PC-3 (cell line): ENCODE measurements around the gene MME. TPM values are rescaled to one million over a fixed set of nuclear protein-coding genes. Genes with fewer than 3 reads are reported as not detected.
"Not testable (repeated sequence)": the region's sequence is repeated elsewhere in the genome, so short reads cannot be mapped to it uniquely, and the experiment has no call there.

Experiments
- ATAC-seq: fragments of 200-7000 bp; cut with Tn5 transposase; 2 replicates; pipeline ENCODE4 v1.9.1; 2020; ENCODE audit warnings: mild to moderate bottlenecking, moderate library complexity
- BruUV-seq: library from RNA; stranded (reverse); fragments of 400-500 nt; replicated peaks from 2 replicates; lab custom pipeline; 2021; lab: Mats Ljungman, UMichigan
- CTCF ChIA-PET: fragments of 300-600 bp; sonication (Branson Sonifier 250); formaldehyde crosslinking; loops from one replicate; lab custom pipeline; 2022; ENCODE audit warnings: antibody characterized with exemption; lab: Charles Lee
- POLR2A ChIA-PET: fragments of 300-600 bp; sonication (Branson Sonifier 250); formaldehyde crosslinking; loops from one replicate; lab custom pipeline; 2022; ENCODE audit warnings: antibody characterized with exemption; ENCODE audit not compliant: unreplicated experiment; lab: Charles Lee
- DNase-seq: peaks from one replicate; pipeline ENCODE4 v3.0.0-alpha.2; 2015
- H2AFZ ChIP-seq: fragments of 300-600 bp; sonication (generic); 2 replicates; pipeline ENCODE4 v1.6.0; 2016; ENCODE audit warnings: antibody characterized with exemption, low read length
- H3F3A ChIP-seq: fragments of 300-600 bp; sonication (generic); one replicate; pipeline ENCODE4 v1.6.0; 2017; ENCODE audit warnings: antibody characterized with exemption, low read length, control low read depth, mild to moderate bottlenecking; ENCODE audit not compliant: unreplicated experiment
- H3K27ac ChIP-seq: fragments of 300-600 bp; sonication (generic); 2 replicates; pipeline ENCODE4 v1.5.1; 2016; ENCODE audit warnings: mild to moderate bottlenecking, low read length
- H3K27me3 ChIP-seq: fragments of 300-600 bp; sonication (generic); 2 replicates; pipeline ENCODE4 v1.6.1; 2016; ENCODE audit warnings: low read length, mixed read lengths
- H3K36me3 ChIP-seq: fragments of 300-600 bp; sonication (generic); 2 replicates; pipeline ENCODE4 v1.6.1; 2016; ENCODE audit warnings: low read depth, mixed run types, low read length, mixed read lengths
- H3K4me1 ChIP-seq: fragments of 300-600 bp; sonication (generic); 2 replicates; pipeline ENCODE4 v1.5.1; 2016; ENCODE audit warnings: low read length; ENCODE audit not compliant: insufficient read depth
- H3K4me2 ChIP-seq: fragments of 300-600 bp; sonication (generic); 2 replicates; pipeline ENCODE4 v1.6.0; 2016; ENCODE audit warnings: low read length
- H3K4me3 ChIP-seq: fragments of 300-600 bp; sonication (generic); 2 replicates; pipeline ENCODE4 v1.5.1; 2016; ENCODE audit warnings: mild to moderate bottlenecking, low read length, mixed read lengths
- H3K79me2 ChIP-seq: fragments of 300-600 bp; sonication (generic); 2 replicates; pipeline ENCODE4 v1.6.1; 2017; ENCODE audit warnings: low read length, mixed read lengths
- H3K9ac ChIP-seq: fragments of 300-600 bp; sonication (generic); 2 replicates; pipeline ENCODE4 v1.6.0; 2016; ENCODE audit warnings: mild to moderate bottlenecking, low read length
- H3K9me2 ChIP-seq: fragments of 300-600 bp; sonication (generic); replicated peaks from 2 replicates; pipeline ENCODE4 v1.6.1; 2016; ENCODE audit warnings: mixed run types, low read length, mixed read lengths
- H3K9me3 ChIP-seq: fragments of 300-600 bp; sonication (generic); 2 replicates; pipeline ENCODE4 v1.6.1; 2016; ENCODE audit warnings: low read length, mixed read lengths
- H4K20me1 ChIP-seq: fragments of 300-600 bp; sonication (generic); 2 replicates; pipeline ENCODE4 v1.6.1; 2016; ENCODE audit warnings: low read length, mixed read lengths
- EZH2 ChIP-seq: fragments of 300-600 bp; sonication (generic); IDR thresholded peaks from one replicate; pipeline ENCODE4 v1.6.1; 2017; ENCODE audit warnings: antibody characterized with exemption, mild to moderate bottlenecking, low read length; ENCODE audit not compliant: unreplicated experiment
- EZH2phosphoT487 ChIP-seq: fragments of 300-600 bp; sonication (generic); IDR thresholded peaks from 2 replicates; pipeline ENCODE4 v1.6.1; 2018; ENCODE audit warnings: mild to moderate bottlenecking, antibody characterized with exemption, low read length, borderline replicate concordance
- intact Hi-C: fragments of 100-400 bp; cut with micrococcal nuclease; formaldehyde crosslinking; loops from 2 replicates; pipeline ENCODE4 v1.9.0; 2023
- total RNA-seq: library from RNA; depleted of rRNA; stranded (reverse); fragments of >200 nt; gene quantifications from 2 replicates; pipeline ENCODE4 v1.2.3, GENCODE V29; 2014
- TF ChIP-seq, protein P1 (sequence below): fragments of 300-600 bp; sonication (generic); conservative IDR thresholded peaks from 2 replicates; pipeline ENCODE4 v1.5.1; 2017; ENCODE audit warnings: antibody characterized with exemption, low read depth, mild to moderate bottlenecking, low read length

The MME gene
- total RNA-seq, 1 experiment from 2014 or later: 1.2 TPM

GRCh38 chr3:155129396-155129795 is 49.3 kb downstream of the MME start:
- Histone ChIP-seq H3K9ac (no peak overlapping the region), H3K27me3 (no peaks in the 10 kb centered on the region), H3K4me1 (no peaks in the 10 kb centered on the region), H3K9me3 (no peaks in the 10 kb centered on the region), H3F3A (no peaks in the 10 kb centered on the region), H4K20me1 (no peaks in the 10 kb centered on the region), H3K4me3 (no peak overlapping the region), H3K9me2 (no peaks in the 10 kb centered on the region), H3K27ac (no peak overlapping the region), H3K4me2 (no peak overlapping the region), H3K36me3 (no peaks in the 10 kb centered on the region), H2AFZ (no peak overlapping the region), H3K79me2 (no peaks in the 10 kb centered on the region)
- POLR2A ChIA-PET: no interaction called here
- no peak for ATAC-seq
- no TSS peak for BruUV-seq
- intact Hi-C loops: no loop called here
- no peak for DNase-seq
- TF ChIP-seq, protein P1, sequence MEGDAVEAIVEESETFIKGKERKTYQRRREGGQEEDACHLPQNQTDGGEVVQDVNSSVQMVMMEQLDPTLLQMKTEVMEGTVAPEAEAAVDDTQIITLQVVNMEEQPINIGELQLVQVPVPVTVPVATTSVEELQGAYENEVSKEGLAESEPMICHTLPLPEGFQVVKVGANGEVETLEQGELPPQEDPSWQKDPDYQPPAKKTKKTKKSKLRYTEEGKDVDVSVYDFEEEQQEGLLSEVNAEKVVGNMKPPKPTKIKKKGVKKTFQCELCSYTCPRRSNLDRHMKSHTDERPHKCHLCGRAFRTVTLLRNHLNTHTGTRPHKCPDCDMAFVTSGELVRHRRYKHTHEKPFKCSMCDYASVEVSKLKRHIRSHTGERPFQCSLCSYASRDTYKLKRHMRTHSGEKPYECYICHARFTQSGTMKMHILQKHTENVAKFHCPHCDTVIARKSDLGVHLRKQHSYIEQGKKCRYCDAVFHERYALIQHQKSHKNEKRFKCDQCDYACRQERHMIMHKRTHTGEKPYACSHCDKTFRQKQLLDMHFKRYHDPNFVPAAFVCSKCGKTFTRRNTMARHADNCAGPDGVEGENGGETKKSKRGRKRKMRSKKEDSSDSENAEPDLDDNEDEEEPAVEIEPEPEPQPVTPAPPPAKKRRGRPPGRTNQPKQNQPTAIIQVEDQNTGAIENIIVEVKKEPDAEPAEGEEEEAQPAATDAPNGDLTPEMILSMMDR: no peak
- TF ChIP-seq EZH2 (no peak), EZH2phosphoT487 (no peak)
- CTCF ChIA-PET: no interaction called here

DNA sequence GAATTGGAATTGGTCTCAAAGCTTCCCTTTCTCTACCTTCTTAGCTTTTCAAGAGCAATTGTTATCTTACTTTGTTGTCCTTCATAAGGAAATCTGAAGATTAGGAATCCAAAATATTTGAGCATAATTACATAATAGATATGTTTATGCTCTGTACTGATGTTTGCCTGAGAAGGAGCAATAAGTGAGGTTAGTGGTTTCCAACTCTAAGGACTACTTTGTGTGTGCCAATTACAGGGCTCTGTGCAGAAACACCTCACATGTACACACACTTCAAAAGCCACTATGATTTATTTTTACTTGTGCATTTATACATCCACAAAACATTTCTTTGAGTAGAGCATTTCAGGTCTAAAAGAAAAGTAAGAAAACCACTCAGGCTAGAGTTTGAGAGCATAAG is 49.9 kb downstream of the MME start:
- TF ChIP-seq, protein P1: no peak
- TF ChIP-seq EZH2: no peak
- Histone ChIP-seq H3K27me3 (no peaks in the 10 kb centered on the region), H3K9me3 (no peaks in the 10 kb centered on the region), H3K27ac (no peak overlapping the region), H3K4me1 (no peaks in the 10 kb centered on the region), H2AFZ (no peak overlapping the region), H3K36me3 (no peaks in the 10 kb centered on the region), H4K20me1 (no peaks in the 10 kb centered on the region), H3K9ac (no peak overlapping the region), H3F3A (no peaks in the 10 kb centered on the region), H3K4me2 (no peak overlapping the region), H3K4me3 (no peak overlapping the region), H3K79me2 (no peaks in the 10 kb centered on the region), H3K9me2 (no peaks in the 10 kb centered on the region)
- ATAC-seq: no peak
- no TSS peak for BruUV-seq
- ChIA-PET POLR2A (no interaction called here), CTCF (no interaction called here)
- intact Hi-C loops: no loop called here
- DNase-seq: no peak

DNA sequence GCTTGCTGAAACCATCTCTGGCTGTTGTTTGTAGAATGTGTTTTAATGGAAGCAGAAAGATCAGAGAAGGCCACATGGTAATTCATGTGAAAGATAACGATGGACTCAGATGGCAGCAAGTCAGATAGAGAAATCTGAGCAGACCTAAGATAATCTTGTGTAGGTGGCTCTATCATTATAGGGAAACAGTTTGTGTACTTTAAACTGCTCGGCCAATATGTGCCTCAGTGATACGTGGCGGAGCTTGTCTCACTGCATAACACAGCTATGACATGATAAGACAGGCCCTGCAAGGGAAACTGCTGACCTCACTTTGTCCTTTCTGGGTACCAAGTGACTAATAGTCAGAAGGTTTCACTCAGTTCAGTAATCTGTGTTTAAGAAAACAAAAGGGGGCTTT is 51.0 kb downstream of the MME start:
- no peaks in the 10 kb centered on the region for H3K9me3 ChIP-seq
- H3K4me1 ChIP-seq: no peaks in the 10 kb centered on the region
- no peak overlapping the region for H3K27ac ChIP-seq
- H3F3A ChIP-seq: no peaks in the 10 kb centered on the region
- no peak overlapping the region for H3K4me3 ChIP-seq
- DNase-seq (no peak), ATAC-seq (no peak)
- BruUV-seq: no TSS peak
- H3K36me3 ChIP-seq: no peaks in the 10 kb centered on the region
- intact Hi-C loops: no loop called here
- H2AFZ ChIP-seq: no peak overlapping the region
- H3K79me2 ChIP-seq: no peaks in the 10 kb centered on the region
- CTCF ChIA-PET: no interaction called here
- no peak overlapping the region for H3K4me2 ChIP-seq
- no peak overlapping the region for H3K9ac ChIP-seq
- no peaks in the 10 kb centered on the region for H3K9me2 ChIP-seq
- POLR2A ChIA-PET: no interaction called here
- no peaks in the 10 kb centered on the region for H3K27me3 ChIP-seq
- TF ChIP-seq EZH2: no peak
- TF ChIP-seq, protein P1: no peak
- no peak for TF ChIP-seq EZH2phosphoT487
- no peaks in the 10 kb centered on the region for H4K20me1 ChIP-seq

DNA sequence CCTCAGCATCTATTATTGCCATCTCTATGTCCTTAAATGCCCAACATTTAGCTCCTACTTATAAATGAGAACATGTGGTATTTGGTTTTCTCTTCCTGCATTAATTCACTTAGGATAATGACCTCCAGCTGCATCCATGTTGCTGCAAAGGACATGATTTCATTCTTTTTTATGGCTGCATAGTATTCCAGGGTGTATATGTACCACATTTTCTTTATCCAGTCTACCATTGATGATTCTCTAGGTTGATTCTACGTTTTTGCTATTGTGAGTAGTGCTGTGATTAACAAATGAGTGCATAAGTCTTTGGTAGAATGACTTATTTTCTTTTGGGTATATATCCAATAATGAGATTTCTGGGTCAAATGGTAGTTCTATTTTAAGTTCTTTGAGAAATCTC is 54.2 kb downstream of the MME start:
- H3K4me1 ChIP-seq, H3K9me3 ChIP-seq, H3F3A ChIP-seq, H3K36me3 ChIP-seq, CTCF ChIA-PET, ATAC-seq, DNase-seq, H3K9me2 ChIP-seq, H3K9ac ChIP-seq, BruUV-seq, intact Hi-C loops, H3K27me3 ChIP-seq, H3K27ac ChIP-seq, H2AFZ ChIP-seq, H3K4me3 ChIP-seq, H4K20me1 ChIP-seq, H3K4me2 ChIP-seq, POLR2A ChIA-PET, H3K79me2 ChIP-seq: not testable (repeated sequence)
